ENCODE measurements around the gene C19orf85. TPM values are rescaled to one million over a fixed set of nuclear protein-coding genes. Genes with fewer than 3 reads are reported as not detected.
A peak's percentile ranks its signal among the peaks of the same experiment; 100 is the strongest.

The C19orf85 gene
- total RNA-seq, 2 experiments from 2014 or later = not detected

GRCh38 chr19:55439052-55439451 is 25.5 kb downstream of the C19orf85 start:
- Mint-ChIP-seq H3K9me3 (no peaks in the 10 kb centered on the region), H3K27ac (no peak overlapping the region), H3K4me1 (ENCODE audit: low read depth) (peaks cover 33% of the 10 kb centered on the region), H3K4me3 (no peak overlapping the region), H3K36me3 (ENCODE audit: low read depth) (no peaks in the 10 kb centered on the region), H3K27me3 (peaks cover 67% of the 10 kb centered on the region)
- TF ChIP-seq CTCF (IDR thresholded peaks at IDR 0.05) = no peak
- H3K9me3 ChIP-seq (ENCODE audit: control insufficient read depth in 1 of 2, insufficient read depth in 1 of 2, low read length in 2 of 2) = peaks cover 0 to 38% of the 10 kb centered on the region in 2 experiments
- H3K27ac ChIP-seq (ENCODE audit: low read depth in 1 of 2, low read length in 2 of 2) = no peak overlapping the region
- CTCF ChIA-PET = no interaction called here
- intact Hi-C loops (cut with DNase I, micrococcal nuclease) = no loop called here
- POLR2A ChIA-PET = no interaction called here
- H3K27me3 ChIP-seq (ENCODE audit: control insufficient read depth in 1 of 2, insufficient read depth in 2 of 2, low read length in 2 of 2) = peaks cover 58 to 82% of the 10 kb centered on the region in 2 experiments
- no peak overlapping the region for H3K4me3 ChIP-seq (ENCODE audit: low read length)
- no peak for DNase-seq
- ATAC-seq (ENCODE audit: poor library complexity) = no peak
- peaks cover 28% of the 10 kb centered on the region for H3K4me1 ChIP-seq (ENCODE audit: insufficient read depth, low read length)
- H3K36me3 ChIP-seq (ENCODE audit: insufficient read depth, low read length) = no peaks in the 10 kb centered on the region

GRCh38 chr19:55437410-55437809 is 27.1 kb downstream of the C19orf85 start:
- Mint-ChIP-seq H3K9me3 (no peaks in the 10 kb centered on the region), H3K4me1 (ENCODE audit: low read depth) (peaks cover 21% of the 10 kb centered on the region), H3K27ac (no peak overlapping the region), H3K4me3 (no peak overlapping the region), H3K36me3 (ENCODE audit: low read depth) (no peaks in the 10 kb centered on the region), H3K27me3 (peaks cover 57% of the 10 kb centered on the region)
- H3K27ac ChIP-seq (ENCODE audit: low read depth in 1 of 2, low read length in 2 of 2) = no peak overlapping the region
- no peak overlapping the region for H3K4me3 ChIP-seq (ENCODE audit: low read length)
- intact Hi-C loops (cut with DNase I, micrococcal nuclease) = no loop called here
- no peak for ATAC-seq (ENCODE audit: poor library complexity)
- TF ChIP-seq CTCF (IDR thresholded peaks at IDR 0.05) = no peak
- H3K4me1 ChIP-seq (ENCODE audit: insufficient read depth, low read length) = peaks cover 23% of the 10 kb centered on the region
- H3K36me3 ChIP-seq (ENCODE audit: insufficient read depth, low read length) = no peaks in the 10 kb centered on the region
- H3K27me3 ChIP-seq (ENCODE audit: control insufficient read depth in 1 of 2, insufficient read depth in 2 of 2, low read length in 2 of 2) = peaks cover 61 to 84% of the 10 kb centered on the region in 2 experiments
- peak in 4 of 14 experiments; percentile 8 to 56 (median 42) for DNase-seq
- ChIA-PET POLR2A (interaction anchor here (0.9 kb wide), 1 partner anchor 48 kb away, joined by 4 read pairs; the partner anchor contains the start of gene NAT14), CTCF (no interaction called here)
- H3K9me3 ChIP-seq (ENCODE audit: control insufficient read depth in 1 of 2, insufficient read depth in 1 of 2, low read length in 2 of 2) = peaks cover 0 to 44% of the 10 kb centered on the region in 2 experiments

- no peaks in the 10 kb centered on the region for H3K9me3 Mint-ChIP-seq
- Histone ChIP-seq H3K36me3 (ENCODE audit: insufficient read depth, low read length) (no peaks in the 10 kb centered on the region), H3K27me3 (ENCODE audit: control insufficient read depth in 1 of 2, insufficient read depth in 2 of 2, low read length in 2 of 2) (peaks cover 62 to 87% of the 10 kb centered on the region in 2 experiments), H3K4me3 (ENCODE audit: low read length) (no peak overlapping the region), H3K4me1 (ENCODE audit: insufficient read depth, low read length) (peaks cover 18% of the 10 kb centered on the region), H3K9me3 (ENCODE audit: control insufficient read depth in 1 of 2, insufficient read depth in 1 of 2, low read length in 2 of 2) (peaks cover 0 to 47% of the 10 kb centered on the region in 2 experiments), H3K27ac (ENCODE audit: low read depth in 1 of 2, low read length in 2 of 2) (no peak overlapping the region)
- intact Hi-C loops (cut with DNase I, micrococcal nuclease) = no loop called here
- H3K4me3 Mint-ChIP-seq = no peak overlapping the region
- H3K27me3 Mint-ChIP-seq = peaks cover 59% of the 10 kb centered on the region
- H3K36me3 Mint-ChIP-seq (ENCODE audit: low read depth) = no peaks in the 10 kb centered on the region
- no peak overlapping the region for H3K27ac Mint-ChIP-seq
- ATAC-seq (ENCODE audit: poor library complexity) (no peak), DNase-seq (no peak)
- TF ChIP-seq CTCF (IDR thresholded peaks at IDR 0.05) = no peak
- ChIA-PET POLR2A (no interaction called here), CTCF (no interaction called here)
- peaks cover 19% of the 10 kb centered on the region for H3K4me1 Mint-ChIP-seq (ENCODE audit: low read depth)
Measured at GRCh38 chr19:55436847-55437246, 27.7 kb downstream of the C19orf85 start.
